Peyer's patch (tissue), 4 donors: ENCODE results near the gene EIF4G1.

Experiments
- POLR2A ChIP-seq, 2 donors: fragments of 450-650 bp; IDR thresholded peaks; one replicate each; pipeline ENCODE4 v1.5.1; 2017; ENCODE audit warnings: antibody characterized with exemption in 2 of 2, mild to moderate bottlenecking in 2 of 2, moderate library complexity in 2 of 2
- TF ChIP-seq, protein P1 (sequence below), 6 experiments: fragments of 450-650 bp in 4 of 6; fragments of 200-600 bp in 2 of 6; sonication (generic) in 1 of 6; IDR thresholded peaks; one replicate each; pipeline ENCODE4 v1.5.1; 2017 to 2019; ENCODE audit warnings: antibody characterized with exemption in 6 of 6, mild to moderate bottlenecking in 3 of 6, moderate library complexity in 1 of 6

DNA sequence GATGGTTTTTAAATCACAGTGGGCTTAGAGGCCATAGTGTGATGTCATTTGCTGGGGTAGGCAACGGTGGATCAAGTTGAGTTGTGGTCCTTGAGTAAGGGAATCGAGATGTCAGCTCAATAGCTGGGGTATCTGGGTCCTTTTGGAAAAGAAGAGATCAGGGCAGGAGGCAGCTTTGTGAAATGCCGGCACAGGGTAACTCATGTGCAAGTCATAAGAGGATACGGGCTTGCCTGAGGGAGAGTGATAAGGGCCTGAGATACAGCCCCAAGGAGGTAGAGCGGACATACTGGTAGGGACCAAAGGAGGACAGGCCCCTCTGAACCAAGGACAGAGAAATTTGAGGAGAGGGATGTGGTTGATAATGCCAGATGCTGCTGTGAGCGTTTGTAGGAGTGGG is 18.8 kb downstream of the EIF4G1 start:
- TF ChIP-seq, protein P1, sequence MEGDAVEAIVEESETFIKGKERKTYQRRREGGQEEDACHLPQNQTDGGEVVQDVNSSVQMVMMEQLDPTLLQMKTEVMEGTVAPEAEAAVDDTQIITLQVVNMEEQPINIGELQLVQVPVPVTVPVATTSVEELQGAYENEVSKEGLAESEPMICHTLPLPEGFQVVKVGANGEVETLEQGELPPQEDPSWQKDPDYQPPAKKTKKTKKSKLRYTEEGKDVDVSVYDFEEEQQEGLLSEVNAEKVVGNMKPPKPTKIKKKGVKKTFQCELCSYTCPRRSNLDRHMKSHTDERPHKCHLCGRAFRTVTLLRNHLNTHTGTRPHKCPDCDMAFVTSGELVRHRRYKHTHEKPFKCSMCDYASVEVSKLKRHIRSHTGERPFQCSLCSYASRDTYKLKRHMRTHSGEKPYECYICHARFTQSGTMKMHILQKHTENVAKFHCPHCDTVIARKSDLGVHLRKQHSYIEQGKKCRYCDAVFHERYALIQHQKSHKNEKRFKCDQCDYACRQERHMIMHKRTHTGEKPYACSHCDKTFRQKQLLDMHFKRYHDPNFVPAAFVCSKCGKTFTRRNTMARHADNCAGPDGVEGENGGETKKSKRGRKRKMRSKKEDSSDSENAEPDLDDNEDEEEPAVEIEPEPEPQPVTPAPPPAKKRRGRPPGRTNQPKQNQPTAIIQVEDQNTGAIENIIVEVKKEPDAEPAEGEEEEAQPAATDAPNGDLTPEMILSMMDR (IDR thresholded peaks at IDR 0.05) = no peak
- TF ChIP-seq POLR2A (IDR thresholded peaks at IDR 0.05) = no peak
